GM03348 (cell line): Measurements from ENCODE around the gene CLEC12A.
"Not testable (repeated sequence)": the region's sequence is repeated elsewhere in the genome, so short reads cannot be mapped to it uniquely, and the experiment has no call there.

Source experiments
- DNase-seq: peaks from one replicate; pipeline ENCODE4 v3.0.0; 2012; ENCODE audit warnings: low spot score

The CLEC12A gene

GRCh38 chr12:9969673-9970072 lies 1.5 kb upstream of the CLEC12A start:
- DNase-seq = no peak

DNA sequence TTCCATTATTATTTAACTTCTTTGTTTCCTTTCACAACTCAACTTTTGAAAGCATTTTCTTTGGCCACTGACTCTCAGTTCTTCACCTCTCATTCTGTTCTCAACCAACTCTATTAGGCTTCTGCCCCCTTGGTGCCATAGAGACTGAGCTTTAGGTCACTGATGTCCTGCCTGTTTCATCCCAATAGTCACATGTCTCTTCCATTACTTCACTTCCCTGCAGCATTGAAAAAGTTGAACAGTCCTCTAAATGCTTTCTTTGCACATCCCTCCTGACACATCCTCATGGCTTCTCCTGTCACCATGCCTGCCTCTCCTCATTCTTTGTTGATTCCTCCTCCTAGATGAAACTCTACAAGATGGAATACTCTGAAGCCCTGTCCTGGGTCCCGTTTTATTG lies 2.7 kb downstream of the CLEC12A start:
- DNase-seq = no peak

GRCh38 chr12:9974731-9975130 lies 3.5 kb downstream of the CLEC12A start:
- DNase-seq = not testable (repeated sequence)

GRCh38 chr12:9975614-9976013 lies 4.4 kb downstream of the CLEC12A start:
- no peak for DNase-seq

DNA sequence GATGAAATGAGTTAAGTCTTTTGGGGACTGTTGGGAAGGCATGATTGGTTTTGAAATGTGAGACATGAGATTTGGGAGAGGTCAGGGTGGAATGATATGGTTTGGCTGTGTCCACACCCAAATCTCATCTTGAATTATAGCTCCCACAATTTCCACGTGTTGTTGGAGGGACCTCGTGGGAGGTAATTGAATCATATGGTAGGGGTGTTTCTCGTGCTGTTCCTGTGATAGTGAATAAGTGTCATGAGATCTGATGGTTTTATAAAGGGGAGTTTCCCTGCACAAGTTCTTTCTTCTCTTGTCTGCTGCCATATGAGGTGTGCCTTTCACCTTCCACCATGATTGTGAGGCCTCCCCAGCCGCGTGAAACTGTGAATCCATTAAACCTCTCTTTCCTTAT lies 5.4 kb downstream of the CLEC12A start:
- not testable (repeated sequence) for DNase-seq

- DNase-seq = no peak
Observed at GRCh38 chr12:9977916-9978315, 6.7 kb downstream of the CLEC12A start.

GRCh38 chr12:9980126-9980525 lies 8.9 kb downstream of the CLEC12A start:
- no peak for DNase-seq

- no peak for DNase-seq
Observed at GRCh38 chr12:9991876-9992275, 20.7 kb downstream of the CLEC12A start.

DNA sequence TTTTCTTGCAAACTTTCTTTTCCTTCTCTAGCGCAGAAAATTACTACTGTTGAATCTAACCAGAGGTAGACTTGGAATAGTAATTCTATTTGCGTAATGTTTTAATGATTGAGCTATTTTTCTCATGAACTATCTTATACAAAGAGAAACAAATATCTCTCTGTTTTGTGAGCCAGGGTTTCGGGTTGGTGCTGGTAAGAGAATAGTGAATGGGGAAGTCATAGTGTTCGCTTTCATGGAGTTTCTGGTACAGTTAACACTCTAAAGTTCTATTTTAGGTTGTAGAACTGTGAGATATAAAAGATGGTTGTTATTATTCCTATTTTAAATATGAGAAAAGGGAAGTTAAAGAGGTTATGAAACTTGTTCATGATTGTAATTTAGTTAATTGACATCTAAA lies 21.1 kb downstream of the CLEC12A start:
- DNase-seq = no peak

DNA sequence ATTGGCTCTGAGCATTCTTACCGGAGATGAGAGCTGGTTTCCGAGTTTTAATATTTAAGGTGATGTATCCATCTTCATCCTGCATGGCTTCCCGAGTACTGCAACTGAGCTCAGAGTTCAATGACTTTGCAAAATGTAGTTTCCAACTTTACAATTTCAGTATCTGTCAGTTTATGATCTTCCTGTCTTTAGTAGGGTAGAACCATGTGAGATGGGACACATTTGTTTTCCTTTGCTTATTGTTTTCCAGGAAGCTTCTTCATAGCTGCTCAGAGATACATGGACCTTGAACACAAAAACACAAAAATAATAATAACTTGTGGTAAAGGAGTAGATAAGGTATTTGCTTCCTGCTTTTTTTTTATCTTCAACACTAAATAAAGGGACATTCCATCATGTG lies 27.8 kb downstream of the CLEC12A start, which contains the start of gene CLEC1B:
CLEC1B (minus strand) TSS at position 106 of the 400 bp plus-strand sequence; CDS start at position 85, 21 bp downstream.
- no peak for DNase-seq

DNA sequence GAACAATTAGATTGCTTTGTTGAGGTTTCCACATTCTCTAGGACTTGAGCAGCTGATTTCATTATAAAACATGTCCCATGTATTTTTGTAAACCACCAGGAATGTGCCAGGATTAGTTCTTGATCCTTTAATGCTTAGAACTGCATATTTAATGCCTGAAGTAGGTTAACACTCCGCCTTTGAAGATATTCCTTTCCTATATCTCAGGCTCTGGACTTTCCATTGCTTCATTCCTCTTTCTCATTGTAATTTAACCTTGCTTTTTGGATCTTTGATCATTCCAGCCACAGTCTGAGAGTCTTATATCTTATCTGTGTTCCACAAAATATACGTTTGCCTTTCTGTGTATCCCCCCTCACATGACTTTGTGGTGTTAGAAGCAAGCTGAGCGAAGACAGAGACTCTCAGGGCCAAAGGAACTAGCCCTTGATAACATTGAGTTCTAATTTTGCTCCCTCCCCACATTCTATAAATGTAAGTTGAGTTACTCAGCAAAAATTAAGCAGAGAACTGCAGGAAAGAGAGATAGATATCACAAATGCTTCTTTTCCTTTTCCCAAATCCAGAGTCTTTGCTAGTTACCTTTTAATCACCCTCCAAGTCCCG lies 30.1 kb downstream of the CLEC12A start:
- no peak for DNase-seq

GRCh38 chr12:10012630-10013330 lies 41.6 kb downstream of the CLEC12A start:
- DNase-seq = no peak

- DNase-seq = no peak
Observed at GRCh38 chr12:10015450-10015849, 44.2 kb downstream of the CLEC12A start.

DNA sequence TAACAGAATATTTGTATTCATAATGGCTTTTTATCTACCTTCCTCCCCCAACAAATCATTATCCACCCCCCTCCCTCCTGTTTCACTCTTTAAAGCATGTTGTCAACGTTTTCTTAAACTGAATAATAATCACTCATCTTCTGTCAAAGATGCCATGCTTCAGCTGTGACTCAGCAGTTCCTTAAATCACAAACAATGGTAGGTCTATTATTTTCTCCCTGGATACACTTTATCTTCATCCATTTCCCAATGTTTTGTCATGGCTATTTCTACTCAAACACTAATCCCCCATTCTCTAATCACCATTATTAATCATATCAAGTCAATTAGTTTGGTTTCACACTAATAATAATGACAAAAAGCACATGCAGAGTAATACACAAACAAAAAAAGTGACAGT lies 45.7 kb downstream of the CLEC12A start:
- no peak for DNase-seq

DNA sequence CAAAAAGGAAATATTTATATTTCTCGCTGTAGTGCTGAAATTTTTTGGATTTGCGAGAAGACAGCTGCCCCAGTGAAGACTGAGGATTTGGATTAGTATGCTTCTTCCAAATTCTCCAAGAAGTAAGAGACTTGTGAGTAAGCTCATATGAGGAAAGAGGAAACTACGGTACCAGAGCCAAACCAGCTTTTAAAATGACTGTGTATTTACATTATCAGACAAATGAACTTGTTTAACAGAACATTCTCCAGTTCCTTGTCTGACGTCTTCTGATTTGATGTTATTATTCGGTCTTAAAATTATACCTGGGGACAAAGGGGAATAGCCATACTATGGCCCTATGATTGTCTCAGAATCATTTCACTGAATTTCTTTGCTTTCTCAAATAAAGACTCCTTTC lies 47.2 kb downstream of the CLEC12A start:
- DNase-seq = no peak

GRCh38 chr12:10021342-10021741 lies 50.1 kb downstream of the CLEC12A start:
- no peak for DNase-seq

GRCh38 chr12:10025236-10025635 lies 54.0 kb downstream of the CLEC12A start:
- no peak for DNase-seq

GRCh38 chr12:10026666-10027065 lies 55.5 kb downstream of the CLEC12A start:
- DNase-seq = not testable (repeated sequence)

DNA sequence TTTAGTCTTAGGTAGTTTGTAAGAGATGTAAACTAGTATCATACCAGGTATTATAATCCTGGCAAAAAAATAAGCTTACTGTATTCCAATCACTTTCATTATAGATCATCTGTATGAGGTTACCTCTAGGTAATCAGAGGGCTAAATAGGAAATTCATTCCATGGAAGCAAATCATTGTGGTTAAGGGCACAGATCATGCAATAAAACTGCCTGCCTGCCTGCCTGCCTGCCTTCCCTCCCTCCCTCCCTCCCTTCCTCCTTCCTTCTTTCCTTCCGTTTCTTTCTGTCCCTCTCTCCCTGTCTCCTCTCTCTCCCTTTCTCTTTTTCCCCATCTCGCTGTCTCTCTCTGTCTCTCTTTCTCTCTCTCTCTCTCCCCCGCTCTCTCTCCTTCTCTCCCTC lies 56.1 kb downstream of the CLEC12A start:
- no peak for DNase-seq

DNA sequence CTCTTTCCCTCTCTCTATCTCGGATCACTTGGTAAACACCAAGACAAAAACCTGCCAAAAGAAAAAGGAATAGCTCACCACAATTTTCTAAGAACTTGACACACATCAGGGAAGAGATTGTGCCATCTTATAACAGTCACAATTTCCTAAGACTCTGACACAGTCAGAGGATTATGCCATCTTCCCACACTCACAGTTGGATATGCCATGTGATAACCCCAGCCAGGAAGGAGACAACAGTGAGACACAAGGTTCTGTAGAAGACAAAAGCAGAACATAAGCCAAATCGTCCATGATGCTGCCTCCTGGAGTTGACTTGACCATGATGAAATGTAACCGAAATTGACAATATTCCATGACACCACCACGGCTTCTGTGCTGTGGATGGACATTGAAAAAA lies 56.5 kb downstream of the CLEC12A start:
- DNase-seq = peak; percentile 12

- no peak for DNase-seq
Observed at GRCh38 chr12:10030446-10030845, 59.2 kb downstream of the CLEC12A start, which contains the start of gene CLEC9A. Gene CLEC9A (plus strand): TSS chr12:10030682. CDS start chr12:10052688, 22,006 bp downstream.

DNA sequence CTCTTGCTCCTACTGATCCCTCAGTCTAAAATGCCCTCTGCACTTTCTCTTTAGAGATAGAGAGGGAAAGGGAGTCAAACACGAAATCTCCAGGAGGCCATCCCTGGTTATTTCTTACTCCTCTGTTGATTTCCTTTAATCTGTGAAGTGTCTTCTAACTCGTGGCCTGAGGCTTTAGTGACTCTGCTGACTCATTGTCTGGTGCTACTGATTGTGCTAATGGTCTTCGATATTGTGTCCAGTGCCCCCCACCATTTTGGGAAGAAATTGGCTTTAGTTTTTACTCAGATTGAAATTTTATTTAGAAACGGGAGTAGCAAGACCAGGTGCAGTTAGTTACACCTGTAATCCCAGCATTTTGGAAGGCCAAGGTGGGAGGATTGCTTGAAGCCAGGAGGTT lies 60.1 kb downstream of the CLEC12A start:
- no peak for DNase-seq

DNA sequence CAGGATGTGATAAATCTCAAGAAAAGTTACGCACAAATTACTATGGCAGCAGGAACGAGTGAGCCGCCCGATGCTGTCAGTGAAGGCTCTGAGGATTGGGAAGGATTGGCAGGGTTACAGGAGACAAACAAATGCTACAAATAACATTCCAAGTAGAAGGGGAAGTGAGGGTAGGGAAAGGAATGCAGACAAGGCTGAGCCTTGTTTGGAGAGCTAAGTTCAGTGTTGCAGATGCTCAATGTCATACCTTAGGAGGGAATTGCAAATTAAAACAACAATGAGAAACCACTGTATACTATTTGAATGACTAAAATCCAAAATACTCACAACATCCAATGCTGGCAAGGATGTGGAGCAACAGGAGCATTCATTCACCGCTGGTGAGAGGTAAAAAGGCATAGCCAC lies 60.6 kb downstream of the CLEC12A start:
- peak; percentile 73 for DNase-seq
